NT2/D1 (cell line): ENCODE measurements around the gene RPL23.
"Not testable (repeated sequence)": the region's sequence is repeated elsewhere in the genome, so short reads cannot be mapped to it uniquely, and the experiment has no call there.

Experiments
- SUZ12 ChIP-seq: IDR thresholded peaks from 2 replicates; pipeline ENCODE4 v1.6.1; 2011; ENCODE audit not compliant: insufficient read length, insufficient read depth; ENCODE audit errors: extremely low read depth
- YY1 ChIP-seq: IDR thresholded peaks from 2 replicates; pipeline ENCODE4 v1.6.1; 2011; ENCODE audit not compliant: insufficient read length, insufficient read depth
- ZNF274 ChIP-seq: IDR thresholded peaks from 2 replicates; pipeline ENCODE4 v1.6.1; 2011; ENCODE audit warnings: mild to moderate bottlenecking, low read depth, low read length

GRCh38 chr17:38855101-38855714 is 1.7 kb upstream of the RPL23 start:
- TF ChIP-seq YY1, ZNF274, SUZ12: not testable (repeated sequence)
